Nephron (organoid): Measurements from ENCODE around the gene OPRM1.

ENCODE experiments used
- H3K27ac Mint-ChIP-seq, 3 experiments: 2 replicates each; pipeline ENCODE4 v1.8.0; 2020; ENCODE audit warnings: mixed read lengths in 3 of 3, mild to moderate bottlenecking in 2 of 3, moderate library complexity in 1 of 3
- H3K27me3 Mint-ChIP-seq: 2 replicates; pipeline ENCODE4 v1.8.0; 2021; ENCODE audit warnings: low read depth, mild to moderate bottlenecking, moderate library complexity, mixed read lengths
- H3K36me3 Mint-ChIP-seq: 2 replicates; pipeline ENCODE4 v1.8.0; 2020; ENCODE audit warnings: low read depth, mixed read lengths
- H3K4me1 Mint-ChIP-seq: 2 replicates; pipeline ENCODE4 v1.8.0; 2020; ENCODE audit warnings: mixed read lengths
- H3K4me3 Mint-ChIP-seq, 3 experiments: 2 replicates each; pipeline ENCODE4 v1.8.0; 2020; ENCODE audit warnings: mild to moderate bottlenecking in 3 of 3, mixed read lengths in 3 of 3, moderate library complexity in 2 of 3
- H3K9me3 Mint-ChIP-seq: 2 replicates; pipeline ENCODE4 v1.8.0; 2020; ENCODE audit warnings: mixed read lengths
- CTCF ChIP-seq, 3 experiments: fragments of 200-600 bp; sonication (generic); IDR thresholded peaks; one replicate each; pipeline ENCODE4 v1.5.0; 2021; ENCODE audit warnings: antibody characterized with exemption in 3 of 3; ENCODE audit not compliant: unreplicated experiment in 3 of 3

The OPRM1 gene

GRCh38 chr6:154202339-154202738, 163.3 kb downstream of the OPRM1 start:
- H3K9me3 Mint-ChIP-seq: peaks cover 6% of the 10 kb centered on the region
- H3K36me3 Mint-ChIP-seq: peaks cover 8% of the 10 kb centered on the region
- no peak overlapping the region for H3K4me3 Mint-ChIP-seq
- H3K4me1 Mint-ChIP-seq: peaks cover 13% of the 10 kb centered on the region
- no peak overlapping the region for H3K27ac Mint-ChIP-seq
- H3K27me3 Mint-ChIP-seq: no peaks in the 10 kb centered on the region
- no peak for TF ChIP-seq CTCF (IDR thresholded peaks at IDR 0.05; ENCODE audit: unreplicated experiment in 3 of 3)

GRCh38 chr6:154202958-154203357, 163.9 kb downstream of the OPRM1 start:
- no peak overlapping the region for H3K4me3 Mint-ChIP-seq
- H3K9me3 Mint-ChIP-seq: peaks cover 6% of the 10 kb centered on the region
- no peak overlapping the region for H3K27ac Mint-ChIP-seq
- TF ChIP-seq CTCF (IDR thresholded peaks at IDR 0.05; ENCODE audit: unreplicated experiment in 3 of 3): no peak
- peaks cover 8% of the 10 kb centered on the region for H3K4me1 Mint-ChIP-seq
- no peaks in the 10 kb centered on the region for H3K27me3 Mint-ChIP-seq
- peaks cover 8% of the 10 kb centered on the region for H3K36me3 Mint-ChIP-seq

GRCh38 chr6:154206141-154206540, 167.1 kb downstream of the OPRM1 start:
- Mint-ChIP-seq H3K9me3 (peaks cover 6% of the 10 kb centered on the region), H3K27ac (no peak overlapping the region), H3K4me1 (no peaks in the 10 kb centered on the region), H3K27me3 (no peaks in the 10 kb centered on the region), H3K36me3 (peaks cover 8% of the 10 kb centered on the region), H3K4me3 (no peak overlapping the region)
- TF ChIP-seq CTCF (IDR thresholded peaks at IDR 0.05; ENCODE audit: unreplicated experiment in 3 of 3): no peak

- Mint-ChIP-seq H3K36me3 (peaks cover 8% of the 10 kb centered on the region), H3K4me3 (no peak overlapping the region), H3K27ac (no peak overlapping the region), H3K9me3 (peaks cover 6% of the 10 kb centered on the region), H3K27me3 (no peaks in the 10 kb centered on the region), H3K4me1 (no peaks in the 10 kb centered on the region)
- TF ChIP-seq CTCF (IDR thresholded peaks at IDR 0.05; ENCODE audit: unreplicated experiment in 3 of 3): no peak
These were observed 168.0 kb downstream of the OPRM1 start for GRCh38 chr6:154206996-154207395.

GRCh38 chr6:154209555-154209954, 170.5 kb downstream of the OPRM1 start:
- no peak for TF ChIP-seq CTCF (IDR thresholded peaks at IDR 0.05; ENCODE audit: unreplicated experiment in 3 of 3)
- Mint-ChIP-seq H3K4me3 (no peak overlapping the region), H3K9me3 (peaks cover 3% of the 10 kb centered on the region), H3K36me3 (peaks cover 4% of the 10 kb centered on the region), H3K27ac (no peak overlapping the region), H3K4me1 (no peaks in the 10 kb centered on the region), H3K27me3 (no peaks in the 10 kb centered on the region)

GRCh38 chr6:154210678-154211077, 171.6 kb downstream of the OPRM1 start:
- TF ChIP-seq CTCF (IDR thresholded peaks at IDR 0.05; ENCODE audit: unreplicated experiment in 3 of 3): no peak
- no peak overlapping the region for H3K27ac Mint-ChIP-seq
- no peaks in the 10 kb centered on the region for H3K9me3 Mint-ChIP-seq
- H3K27me3 Mint-ChIP-seq: no peaks in the 10 kb centered on the region
- H3K4me3 Mint-ChIP-seq: no peak overlapping the region
- H3K4me1 Mint-ChIP-seq: no peaks in the 10 kb centered on the region
- H3K36me3 Mint-ChIP-seq: no peaks in the 10 kb centered on the region
